DMS153 treated with DMSO at 0.1 percent for 48 hours (cell line): ENCODE data around the gene STK40.

Experiments
- DNase-seq: peaks from one replicate; lab custom pipeline; 2025; ENCODE audit not compliant: unreplicated experiment; lab: John Stamatoyannopoulos, UW

Gene STK40

GRCh38 chr1:36321119-36321951, 64.4 kb downstream of the STK40 start:
- DNase-seq = no peak

- DNase-seq = no peak
Measured at GRCh38 chr1:36320767-36321118, 65.0 kb downstream of the STK40 start.

- no peak for DNase-seq
Measured at GRCh38 chr1:36320291-36320761, 65.4 kb downstream of the STK40 start.

- no peak for DNase-seq
Measured at GRCh38 chr1:36309397-36309796, 76.3 kb downstream of the STK40 start.

- no peak for DNase-seq
Measured at GRCh38 chr1:36307601-36308330, 78.0 kb downstream of the STK40 start.

- DNase-seq = peak; percentile 98
Measured at GRCh38 chr1:36306902-36307456, 78.7 kb downstream of the STK40 start.

- DNase-seq = peak; percentile 82
Measured at GRCh38 chr1:36306210-36306901, 79.4 kb downstream of the STK40 start, which contains the start of gene SH3D21. Gene SH3D21 (plus strand): TSS chr1:36306368. CDS start chr1:36306421, 53 bp downstream.

- no peak for DNase-seq
Measured at GRCh38 chr1:36305915-36306209, 79.9 kb downstream of the STK40 start.

- no peak for DNase-seq
Measured at GRCh38 chr1:36304970-36305914, 80.5 kb downstream of the STK40 start.

GRCh38 chr1:36304521-36304920, 81.2 kb downstream of the STK40 start:
- no peak for DNase-seq

- DNase-seq = no peak
Measured at GRCh38 chr1:36303650-36304360, 81.9 kb downstream of the STK40 start.

- no peak for DNase-seq
Measured at GRCh38 chr1:36303244-36303643, 82.5 kb downstream of the STK40 start.

- no peak for DNase-seq
Measured at GRCh38 chr1:36301220-36301619, 84.5 kb downstream of the STK40 start.

- no peak for DNase-seq
Measured at GRCh38 chr1:36300526-36300925, 85.2 kb downstream of the STK40 start.

GRCh38 chr1:36298640-36299039, 87.1 kb downstream of the STK40 start:
- DNase-seq = no peak

GRCh38 chr1:36297062-36297461, 88.7 kb downstream of the STK40 start:
- no peak for DNase-seq

- no peak for DNase-seq
Measured at GRCh38 chr1:36295390-36295789, 90.3 kb downstream of the STK40 start.
